ENCODE data around the gene PSME3. TPM values are rescaled to one million over a fixed set of nuclear protein-coding genes. Genes with fewer than 3 reads are reported as not detected.

Gene PSME3
- total and polyA plus RNA-seq, 2 of the 13 experiments (the other 11 are each of a cell fraction or from before 2014, with no cell fraction given): 66.3 to 135 TPM

DNA sequence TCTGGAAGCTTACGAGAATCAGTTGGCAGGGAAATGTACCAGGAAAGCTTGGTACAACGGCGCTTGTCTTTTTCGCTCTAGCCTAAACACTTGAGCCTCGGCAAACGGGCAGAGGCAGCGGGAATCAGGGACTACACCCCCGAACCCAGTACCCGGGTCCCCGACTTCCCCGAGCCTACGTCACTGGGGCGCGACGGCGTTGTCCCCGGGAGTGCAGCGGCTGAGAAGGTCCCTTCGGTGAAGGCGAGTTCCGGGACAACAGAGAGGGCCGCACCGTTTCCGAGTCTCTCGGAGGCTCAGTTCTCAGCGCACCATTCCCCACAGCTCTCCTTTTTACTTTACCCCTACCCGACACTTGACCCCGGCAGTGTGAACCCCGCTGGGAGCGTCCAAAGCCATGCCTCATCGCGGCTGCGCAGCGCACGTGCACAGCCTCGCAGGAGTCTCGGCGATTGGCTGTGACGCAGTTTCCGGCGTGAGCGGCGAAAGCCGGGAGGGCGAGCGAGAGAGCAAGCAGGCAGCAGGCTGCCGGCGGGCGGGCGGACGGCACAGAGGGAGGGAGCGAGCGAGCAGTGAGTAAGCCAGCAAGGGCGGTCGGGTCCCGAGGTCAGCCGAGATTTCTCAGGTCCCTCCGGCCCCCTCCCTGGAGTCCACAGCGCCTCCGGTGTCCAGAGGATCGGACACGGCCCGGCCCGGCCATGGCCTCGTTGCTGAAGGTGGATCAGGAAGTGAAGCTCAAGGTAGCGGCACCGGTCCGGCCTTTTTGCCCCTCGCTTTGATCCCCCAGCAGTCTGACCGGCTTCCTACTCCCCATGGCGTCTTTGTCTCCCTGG, at the start of gene PSME3 (continued):
- TF ChIP-seq, protein P1, sequence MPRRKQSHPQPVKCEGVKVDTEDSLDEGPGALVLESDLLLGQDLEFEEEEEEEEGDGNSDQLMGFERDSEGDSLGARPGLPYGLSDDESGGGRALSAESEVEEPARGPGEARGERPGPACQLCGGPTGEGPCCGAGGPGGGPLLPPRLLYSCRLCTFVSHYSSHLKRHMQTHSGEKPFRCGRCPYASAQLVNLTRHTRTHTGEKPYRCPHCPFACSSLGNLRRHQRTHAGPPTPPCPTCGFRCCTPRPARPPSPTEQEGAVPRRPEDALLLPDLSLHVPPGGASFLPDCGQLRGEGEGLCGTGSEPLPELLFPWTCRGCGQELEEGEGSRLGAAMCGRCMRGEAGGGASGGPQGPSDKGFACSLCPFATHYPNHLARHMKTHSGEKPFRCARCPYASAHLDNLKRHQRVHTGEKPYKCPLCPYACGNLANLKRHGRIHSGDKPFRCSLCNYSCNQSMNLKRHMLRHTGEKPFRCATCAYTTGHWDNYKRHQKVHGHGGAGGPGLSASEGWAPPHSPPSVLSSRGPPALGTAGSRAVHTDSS (CRISPR knock-in tag; conservative IDR thresholded peaks at IDR 0.05): no peak
- TF ChIP-seq, protein P2, sequence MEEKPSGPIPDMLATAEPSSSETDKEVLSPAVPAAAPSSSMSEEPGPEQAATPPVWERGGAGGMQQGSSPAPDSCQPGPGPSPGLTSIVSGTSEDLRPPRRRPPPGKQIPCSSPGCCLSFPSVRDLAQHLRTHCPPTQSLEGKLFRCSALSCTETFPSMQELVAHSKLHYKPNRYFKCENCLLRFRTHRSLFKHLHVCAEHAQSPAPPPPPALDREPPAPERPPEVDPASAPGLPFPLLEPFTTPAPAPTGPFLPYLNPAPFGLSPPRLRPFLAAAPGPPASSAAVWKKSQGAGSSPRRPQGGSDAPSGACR (CRISPR knock-in tag; IDR thresholded peaks at IDR 0.05): peak; percentile 23; the same call in 1 of the 2 replicates
- TF ChIP-seq, protein P3, sequence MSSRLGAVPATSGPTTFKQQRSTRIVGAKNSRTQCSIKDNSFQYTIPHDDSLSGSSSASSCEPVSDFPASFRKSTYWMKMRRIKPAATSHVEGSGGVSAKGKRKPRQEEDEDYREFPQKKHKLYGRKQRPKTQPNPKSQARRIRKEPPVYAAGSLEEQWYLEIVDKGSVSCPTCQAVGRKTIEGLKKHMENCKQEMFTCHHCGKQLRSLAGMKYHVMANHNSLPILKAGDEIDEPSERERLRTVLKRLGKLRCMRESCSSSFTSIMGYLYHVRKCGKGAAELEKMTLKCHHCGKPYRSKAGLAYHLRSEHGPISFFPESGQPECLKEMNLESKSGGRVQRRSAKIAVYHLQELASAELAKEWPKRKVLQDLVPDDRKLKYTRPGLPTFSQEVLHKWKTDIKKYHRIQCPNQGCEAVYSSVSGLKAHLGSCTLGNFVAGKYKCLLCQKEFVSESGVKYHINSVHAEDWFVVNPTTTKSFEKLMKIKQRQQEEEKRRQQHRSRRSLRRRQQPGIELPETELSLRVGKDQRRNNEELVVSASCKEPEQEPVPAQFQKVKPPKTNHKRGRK (CRISPR knock-in tag; IDR thresholded peaks at IDR 0.05): no peak
- TF ChIP-seq PHF21A (CRISPR knock-in tag; IDR thresholded peaks at IDR 0.05) (0 out of 2 replicates have a peak, but pooled peaks have one; percentile 53), PAWR (CRISPR knock-in tag; IDR thresholded peaks at IDR 0.05; ENCODE audit: borderline replicate concordance) (no peak), NFKB2 (CRISPR knock-in tag; IDR thresholded peaks at IDR 0.05; ENCODE audit: borderline replicate concordance) (peak; percentile 99), ISX (CRISPR knock-in tag; conservative IDR thresholded peaks at IDR 0.05) (peak; percentile 87; the same call in 1 of the 2 replicates), KMT2B (CRISPR knock-in tag; IDR thresholded peaks at IDR 0.05) (peak; percentile 97), FOXM1 (CRISPR knock-in tag; IDR thresholded peaks at IDR 0.05) (peak; percentile 60; the same call in 1 of the 2 replicates), FOXA3 (CRISPR knock-in tag; IDR thresholded peaks at IDR 0.05) (peak; percentile 57; the same call in 1 of the 2 replicates), DNMT3B (CRISPR knock-in tag; conservative IDR thresholded peaks at IDR 0.05) (peak; percentile 93; the same call in 1 of the 2 replicates), KAT7 (CRISPR knock-in tag; IDR thresholded peaks at IDR 0.05; ENCODE audit: borderline replicate concordance) (peak; percentile 91), ZNF605 (CRISPR knock-in tag; IDR thresholded peaks at IDR 0.05) (peak; percentile 66; the same call in 1 of the 2 replicates), ZNF460 (CRISPR knock-in tag; IDR thresholded peaks at IDR 0.05; ENCODE audit: borderline replicate concordance) (0 out of 2 replicates have a peak, but pooled peaks have one; percentile 30), FOSL2 (CRISPR knock-in tag; IDR thresholded peaks at IDR 0.05) (peak; percentile 57; the same call in 1 of the 2 replicates), NR3C1 (CRISPR knock-in tag; IDR thresholded peaks at IDR 0.05) (peak; percentile 75; the same call in 1 of the 2 replicates), NFRKB (IDR thresholded peaks at IDR 0.05) (0 out of 2 replicates have a peak, but pooled peaks have one; percentile 49), KDM1A (CRISPR knock-in tag; IDR thresholded peaks at IDR 0.05) (no peak)
- TF ChIP-seq, protein P4, sequence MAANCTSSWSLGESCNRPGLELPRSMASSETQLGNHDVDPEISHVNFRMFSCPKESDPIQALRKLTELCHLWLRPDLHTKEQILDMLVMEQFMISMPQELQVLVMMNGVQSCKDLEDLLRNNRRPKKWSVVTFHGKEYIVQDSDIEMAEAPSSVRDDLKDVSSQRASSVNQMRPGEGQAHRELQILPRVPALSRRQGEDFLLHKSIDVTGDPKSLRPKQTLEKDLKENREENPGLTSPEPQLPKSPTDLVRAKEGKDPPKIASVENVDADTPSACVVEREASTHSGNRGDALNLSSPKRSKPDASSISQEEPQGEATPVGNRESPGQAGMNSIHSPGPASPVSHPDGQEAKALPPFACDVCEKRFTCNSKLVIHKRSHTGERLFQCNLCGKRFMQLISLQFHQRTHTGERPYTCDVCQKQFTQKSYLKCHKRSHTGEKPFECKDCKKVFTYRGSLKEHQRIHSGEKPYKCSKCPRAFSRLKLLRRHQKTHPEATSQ (CRISPR knock-in tag; IDR thresholded peaks at IDR 0.05; ENCODE audit: borderline replicate concordance): no peak
- TF ChIP-seq, protein P5, sequence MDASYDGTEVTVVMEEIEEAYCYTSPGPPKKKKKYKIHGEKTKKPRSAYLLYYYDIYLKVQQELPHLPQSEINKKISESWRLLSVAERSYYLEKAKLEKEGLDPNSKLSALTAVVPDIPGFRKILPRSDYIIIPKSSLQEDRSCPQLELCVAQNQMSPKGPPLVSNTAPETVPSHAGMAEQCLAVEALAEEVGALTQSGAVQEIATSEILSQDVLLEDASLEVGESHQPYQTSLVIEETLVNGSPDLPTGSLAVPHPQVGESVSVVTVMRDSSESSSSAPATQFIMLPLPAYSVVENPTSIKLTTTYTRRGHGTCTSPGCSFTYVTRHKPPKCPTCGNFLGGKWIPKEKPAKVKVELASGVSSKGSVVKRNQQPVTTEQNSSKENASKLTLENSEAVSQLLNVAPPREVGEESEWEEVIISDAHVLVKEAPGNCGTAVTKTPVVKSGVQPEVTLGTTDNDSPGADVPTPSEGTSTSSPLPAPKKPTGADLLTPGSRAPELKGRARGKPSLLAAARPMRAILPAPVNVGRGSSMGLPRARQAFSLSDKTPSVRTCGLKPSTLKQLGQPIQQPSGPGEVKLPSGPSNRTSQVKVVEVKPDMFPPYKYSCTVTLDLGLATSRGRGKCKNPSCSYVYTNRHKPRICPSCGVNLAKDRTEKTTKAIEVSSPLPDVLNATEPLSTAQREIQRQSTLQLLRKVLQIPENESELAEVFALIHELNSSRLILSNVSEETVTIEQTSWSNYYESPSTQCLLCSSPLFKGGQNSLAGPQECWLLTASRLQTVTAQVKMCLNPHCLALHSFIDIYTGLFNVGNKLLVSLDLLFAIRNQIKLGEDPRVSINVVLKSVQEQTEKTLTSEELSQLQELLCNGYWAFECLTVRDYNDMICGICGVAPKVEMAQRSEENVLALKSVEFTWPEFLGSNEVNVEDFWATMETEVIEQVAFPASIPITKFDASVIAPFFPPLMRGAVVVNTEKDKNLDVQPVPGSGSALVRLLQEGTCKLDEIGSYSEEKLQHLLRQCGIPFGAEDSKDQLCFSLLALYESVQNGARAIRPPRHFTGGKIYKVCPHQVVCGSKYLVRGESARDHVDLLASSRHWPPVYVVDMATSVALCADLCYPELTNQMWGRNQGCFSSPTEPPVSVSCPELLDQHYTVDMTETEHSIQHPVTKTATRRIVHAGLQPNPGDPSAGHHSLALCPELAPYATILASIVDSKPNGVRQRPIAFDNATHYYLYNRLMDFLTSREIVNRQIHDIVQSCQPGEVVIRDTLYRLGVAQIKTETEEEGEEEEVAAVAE (CRISPR knock-in tag; IDR thresholded peaks at IDR 0.05; ENCODE audit: borderline replicate concordance): peak; percentile 91; the same call in 1 of the 2 replicates

All from HepG2 (cell line).